HG03135 (cell line): Measurements from ENCODE around the gene REST.
"Not testable (repeated sequence)": the region's sequence is repeated elsewhere in the genome, so short reads cannot be mapped to it uniquely, and the experiment has no call there.

Source experiments
- ATAC-seq: cut with Tn5 transposase; IDR thresholded peaks from one replicate; pipeline ENCODE4 v1.9.1; 2021; ENCODE audit warnings: mild to moderate bottlenecking, moderate library complexity; ENCODE audit not compliant: unreplicated experiment

REST gene, protein sequence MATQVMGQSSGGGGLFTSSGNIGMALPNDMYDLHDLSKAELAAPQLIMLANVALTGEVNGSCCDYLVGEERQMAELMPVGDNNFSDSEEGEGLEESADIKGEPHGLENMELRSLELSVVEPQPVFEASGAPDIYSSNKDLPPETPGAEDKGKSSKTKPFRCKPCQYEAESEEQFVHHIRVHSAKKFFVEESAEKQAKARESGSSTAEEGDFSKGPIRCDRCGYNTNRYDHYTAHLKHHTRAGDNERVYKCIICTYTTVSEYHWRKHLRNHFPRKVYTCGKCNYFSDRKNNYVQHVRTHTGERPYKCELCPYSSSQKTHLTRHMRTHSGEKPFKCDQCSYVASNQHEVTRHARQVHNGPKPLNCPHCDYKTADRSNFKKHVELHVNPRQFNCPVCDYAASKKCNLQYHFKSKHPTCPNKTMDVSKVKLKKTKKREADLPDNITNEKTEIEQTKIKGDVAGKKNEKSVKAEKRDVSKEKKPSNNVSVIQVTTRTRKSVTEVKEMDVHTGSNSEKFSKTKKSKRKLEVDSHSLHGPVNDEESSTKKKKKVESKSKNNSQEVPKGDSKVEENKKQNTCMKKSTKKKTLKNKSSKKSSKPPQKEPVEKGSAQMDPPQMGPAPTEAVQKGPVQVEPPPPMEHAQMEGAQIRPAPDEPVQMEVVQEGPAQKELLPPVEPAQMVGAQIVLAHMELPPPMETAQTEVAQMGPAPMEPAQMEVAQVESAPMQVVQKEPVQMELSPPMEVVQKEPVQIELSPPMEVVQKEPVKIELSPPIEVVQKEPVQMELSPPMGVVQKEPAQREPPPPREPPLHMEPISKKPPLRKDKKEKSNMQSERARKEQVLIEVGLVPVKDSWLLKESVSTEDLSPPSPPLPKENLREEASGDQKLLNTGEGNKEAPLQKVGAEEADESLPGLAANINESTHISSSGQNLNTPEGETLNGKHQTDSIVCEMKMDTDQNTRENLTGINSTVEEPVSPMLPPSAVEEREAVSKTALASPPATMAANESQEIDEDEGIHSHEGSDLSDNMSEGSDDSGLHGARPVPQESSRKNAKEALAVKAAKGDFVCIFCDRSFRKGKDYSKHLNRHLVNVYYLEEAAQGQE

DNA sequence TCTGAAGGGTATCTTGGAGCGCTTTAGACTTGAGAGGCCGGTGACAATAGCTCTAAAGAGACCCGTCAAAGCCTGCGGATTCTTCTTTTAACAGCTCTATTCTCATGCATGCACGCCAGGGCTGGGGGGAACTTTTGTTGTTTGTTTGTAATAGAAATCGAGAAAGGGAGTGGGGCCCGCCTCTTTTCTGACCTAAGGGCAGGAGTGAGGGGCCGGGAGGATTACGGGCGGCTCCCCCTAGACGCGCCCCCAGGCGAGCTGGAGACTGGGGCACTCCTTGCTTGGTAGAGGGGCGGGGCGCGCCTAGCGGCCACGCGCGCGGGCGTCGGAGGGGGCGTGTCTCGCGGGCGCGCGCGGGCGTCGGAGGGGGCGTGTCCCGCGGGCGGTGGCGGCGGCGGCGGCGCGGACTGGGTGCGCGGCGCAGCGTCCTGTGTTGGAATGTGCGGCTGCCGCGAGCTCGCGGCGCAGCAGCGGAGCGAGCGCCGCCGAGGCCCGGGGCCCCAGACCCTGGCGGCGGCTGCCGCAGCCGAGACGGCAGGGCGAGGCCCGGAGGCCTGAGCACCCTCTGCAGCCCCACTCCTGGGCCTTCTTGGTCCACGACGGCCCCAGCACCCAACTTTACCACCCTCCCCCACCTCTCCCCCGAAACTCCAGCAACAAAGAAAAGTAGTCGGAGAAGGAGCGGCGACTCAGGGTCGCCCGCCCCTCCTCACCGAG, at the start of gene REST:
Gene REST (plus strand): TSS at position 412 of the 717 bp plus-strand sequence. CDS start 2,739 bp downstream, outside the sequence.
- peak; percentile 55 for ATAC-seq

DNA sequence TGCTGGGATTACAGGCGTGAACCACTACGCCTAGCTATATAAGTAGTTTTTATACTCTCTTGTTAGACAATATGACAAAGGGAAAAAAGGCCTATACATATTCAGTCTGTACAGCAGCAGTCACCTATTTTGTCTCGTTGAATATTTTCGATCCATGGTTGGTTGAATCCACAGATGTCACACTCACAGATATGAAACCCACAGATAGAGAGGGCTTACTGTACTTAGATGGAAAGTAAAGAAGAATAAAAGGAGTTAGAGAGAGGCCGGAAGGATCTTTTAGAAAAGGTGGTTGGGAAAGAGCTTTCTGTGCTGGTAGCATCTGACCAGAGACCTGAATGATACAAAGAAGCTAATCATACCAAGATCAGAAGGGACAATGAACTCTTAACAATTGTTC, 47.9 kb upstream of the REST start:
- peak; percentile 58 for ATAC-seq

- ATAC-seq = no peak
Measured at GRCh38 chr4:56860781-56861180, 46.9 kb upstream of the REST start.

DNA sequence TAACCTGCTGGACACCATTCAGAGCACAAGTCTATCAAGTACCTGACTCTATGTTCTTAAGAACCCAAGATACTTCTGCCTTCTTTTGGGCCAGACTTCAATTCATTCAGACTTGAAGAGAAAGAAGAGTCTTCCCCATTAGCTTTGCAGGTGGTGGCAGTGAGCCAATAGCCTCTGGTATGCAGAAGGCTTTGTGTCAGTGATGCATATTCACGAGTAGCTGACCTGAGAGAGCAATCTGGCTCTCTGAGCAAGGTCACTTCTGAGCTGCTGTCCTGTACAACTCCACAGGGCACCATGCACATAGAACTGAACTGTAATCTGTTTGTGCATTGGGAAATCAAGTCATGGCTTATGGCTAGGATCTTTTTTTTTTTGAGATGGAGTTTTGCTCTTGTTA, 46.3 kb upstream of the REST start:
- ATAC-seq = no peak

DNA sequence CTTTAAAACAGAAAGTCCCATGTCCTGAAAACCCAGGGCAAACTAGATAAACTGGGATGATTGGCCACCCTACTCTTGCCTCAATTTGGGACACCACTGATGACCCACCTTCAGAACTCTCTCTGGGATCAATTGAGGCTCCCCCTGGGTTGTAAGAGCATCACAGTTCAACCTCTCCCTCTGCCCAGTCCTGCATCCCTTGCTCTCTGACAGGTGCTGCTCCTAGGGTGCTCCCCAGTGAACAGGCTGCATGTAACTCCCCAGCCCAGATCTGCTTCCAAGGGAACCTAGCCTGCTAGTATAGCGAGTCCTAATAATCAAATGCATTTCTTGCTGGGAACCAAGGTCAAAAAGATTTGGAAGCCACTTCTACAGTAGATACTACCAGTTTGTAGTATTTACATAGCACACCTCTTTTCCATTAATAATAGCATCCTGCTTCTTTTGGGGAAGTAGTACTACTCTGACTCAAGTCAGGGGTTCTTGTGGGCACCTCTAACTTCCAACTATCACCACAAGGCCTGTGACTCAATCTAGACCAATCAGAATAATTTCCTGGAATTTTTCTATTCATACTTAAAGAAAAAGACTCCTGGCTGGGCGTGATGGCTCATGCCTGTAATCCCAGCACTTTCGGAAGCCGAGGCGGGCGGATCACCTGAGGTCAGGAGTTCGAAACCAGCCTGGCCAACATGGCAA, 44.1 kb upstream of the REST start:
- ATAC-seq = no peak

GRCh38 chr4:56870946-56871345, 36.8 kb upstream of the REST start:
- no peak for ATAC-seq

DNA sequence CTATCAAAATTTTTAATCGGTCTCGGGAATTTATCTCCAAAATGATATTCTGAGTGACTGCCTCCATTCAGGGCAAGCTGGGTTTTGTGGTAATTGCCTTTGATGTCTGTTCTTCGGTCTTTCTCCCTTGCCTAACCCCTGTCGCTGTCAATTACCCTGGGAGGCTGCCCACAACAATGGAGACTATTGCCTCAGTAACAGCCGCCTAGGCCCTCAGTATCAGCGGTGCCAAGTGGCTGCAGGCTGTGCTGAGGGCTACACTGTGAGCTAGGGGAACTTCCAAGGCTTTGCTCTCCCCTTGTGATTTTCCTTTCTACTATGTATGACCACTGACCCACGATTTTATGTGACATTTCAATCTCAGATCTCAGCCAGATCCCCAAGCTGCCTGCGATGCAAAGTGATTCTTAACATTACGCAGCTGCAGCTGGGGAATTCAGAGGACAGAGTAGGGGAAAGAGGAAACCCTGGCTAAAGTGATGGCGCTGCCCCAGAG, 36.3 kb upstream of the REST start:
- ATAC-seq = no peak

- no peak for ATAC-seq
Measured at GRCh38 chr4:56874166-56874565, 33.5 kb upstream of the REST start.

GRCh38 chr4:56874923-56875322, 32.8 kb upstream of the REST start:
- ATAC-seq = no peak

DNA sequence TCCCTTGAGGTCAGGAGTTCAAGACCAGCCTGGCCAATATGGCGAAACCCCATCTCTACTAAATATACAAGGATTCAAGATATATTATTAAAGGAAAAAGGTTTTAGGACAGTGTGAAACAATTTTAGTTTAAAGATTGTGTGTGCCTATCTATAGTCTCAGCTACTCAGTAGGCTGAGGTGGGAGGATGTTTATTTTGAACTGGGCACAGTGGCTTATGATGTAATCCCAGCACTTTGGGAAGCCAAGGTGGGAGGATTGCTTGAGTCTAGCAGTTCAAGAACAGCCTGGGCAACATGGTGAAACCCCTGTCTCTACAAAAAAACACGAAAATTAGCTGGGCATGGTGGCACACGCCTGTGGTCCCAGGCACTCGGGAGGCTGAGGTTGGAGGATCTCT, 31.4 kb upstream of the REST start:
- no peak for ATAC-seq

DNA sequence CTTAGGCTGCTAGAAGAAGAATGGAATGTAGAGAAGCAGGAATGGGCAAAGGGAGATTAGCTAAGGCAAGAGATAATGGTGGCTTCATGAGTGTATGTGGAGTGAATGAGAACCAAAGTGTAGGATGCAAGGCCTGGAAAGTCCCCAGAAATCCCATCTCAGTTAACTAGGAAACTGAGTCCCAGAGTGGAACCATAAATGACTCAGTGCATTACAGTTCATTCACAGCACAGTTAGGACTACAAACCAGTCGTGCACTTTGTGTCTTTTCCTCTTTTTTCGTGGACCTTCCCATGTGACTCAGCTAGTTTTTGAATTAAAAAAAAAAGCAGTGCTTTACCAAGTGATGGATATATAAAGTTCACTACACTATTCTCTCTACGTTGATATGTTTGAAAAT, 27.7 kb upstream of the REST start:
- no peak for ATAC-seq

- no peak for ATAC-seq
Measured at GRCh38 chr4:56880572-56880971, 27.1 kb upstream of the REST start.

GRCh38 chr4:56884511-56884910, 23.2 kb upstream of the REST start:
- ATAC-seq = not testable (repeated sequence)

- ATAC-seq = no peak
Measured at GRCh38 chr4:56892691-56893090, 15.0 kb upstream of the REST start.

GRCh38 chr4:56897842-56898241, 9.9 kb upstream of the REST start:
- ATAC-seq = not testable (repeated sequence)

DNA sequence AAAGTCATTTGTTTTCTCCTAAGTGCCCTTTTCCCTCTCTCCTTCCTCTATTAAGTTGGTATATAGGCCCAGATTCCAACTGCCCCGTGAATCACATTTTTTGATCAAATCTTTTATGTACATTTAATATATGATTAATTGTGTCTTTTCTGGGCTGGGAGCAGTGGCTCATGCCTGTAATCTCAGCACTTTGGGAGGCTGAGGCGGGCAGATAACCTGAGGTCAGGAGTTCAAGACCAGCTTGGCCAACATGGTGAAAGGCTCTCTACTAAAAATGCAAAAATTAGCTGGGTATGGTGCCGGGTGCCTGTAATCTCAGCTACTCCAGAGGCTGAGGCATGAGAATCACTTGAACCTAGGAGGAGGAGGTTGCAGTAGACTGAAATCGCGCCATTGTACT, 7.5 kb upstream of the REST start:
- ATAC-seq = not testable (repeated sequence)

DNA sequence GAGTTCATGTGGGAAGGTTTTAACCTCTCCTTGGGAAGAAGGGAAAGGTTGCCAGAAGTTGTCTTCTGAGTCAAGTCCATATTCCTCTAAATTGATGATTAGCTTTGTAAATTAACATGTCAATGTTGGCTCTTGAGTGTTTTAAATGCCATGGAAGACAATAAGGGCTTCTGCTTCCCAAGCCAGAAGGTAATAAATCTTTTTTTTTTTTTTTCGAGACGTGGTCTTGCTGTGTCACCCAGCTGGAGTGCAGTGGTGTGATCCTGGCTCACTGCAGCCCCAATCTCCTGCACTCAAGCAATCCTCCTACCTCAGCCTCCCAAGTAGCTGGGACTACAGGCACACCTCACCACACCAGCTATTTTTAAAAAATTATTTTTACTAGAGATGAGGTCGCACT, 5.0 kb upstream of the REST start:
- no peak for ATAC-seq

DNA sequence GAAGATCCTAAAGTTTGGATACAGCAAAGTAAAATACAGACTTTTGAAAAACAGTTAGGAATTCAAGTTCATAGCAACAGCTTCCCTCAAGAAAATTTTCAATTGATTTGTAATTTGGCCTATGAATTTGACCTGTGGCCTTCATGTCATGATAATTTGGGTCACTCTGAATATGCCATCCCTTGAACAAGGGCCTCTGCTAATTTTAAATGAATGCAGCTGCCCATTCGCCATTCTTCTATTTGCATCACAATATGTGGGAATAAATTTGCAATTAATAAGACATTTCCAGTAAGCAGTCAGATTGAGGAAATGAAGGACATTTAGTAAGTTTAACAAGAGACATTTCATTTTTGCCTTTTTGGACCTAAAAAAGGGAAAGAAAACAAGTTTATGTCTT, 1.9 kb upstream of the REST start:
- ATAC-seq = no peak

GRCh38 chr4:56906489-56907393, 959 bp upstream of the REST start:
- no peak for ATAC-seq
